ENCODE data around the gene RNF167. TPM values are rescaled to one million over a fixed set of nuclear protein-coding genes. Genes with fewer than 3 reads are reported as not detected.

Gene RNF167
- total and polyA plus RNA-seq, 12 donors, result 65.0 to 202 (median 85.5) TPM

GRCh38 chr17:4949321-4950074, 9.4 kb downstream of the RNF167 start:
- Histone ChIP-seq H3K27ac (peak overlapping the region; percentile 89 to 100 (median 99)), H3K27me3 (no peaks in the 10 kb centered on the region), H3K36me3 (peaks cover 0 to 30% (median 5%) of the 10 kb centered on the region in 9 donors), H3K4me1 (peaks cover 18 to 70% (median 47%) of the 10 kb centered on the region in 9 donors), H3K9me3 (no peaks in the 10 kb centered on the region), H3K4me3 (peak overlapping the region; percentile 32 to 100 (median 98))
- ATAC-seq (peak; percentile 10 to 28 (median 16)), DNase-seq (peak; percentile 75 to 76)
- TF ChIP-seq CTCF (IDR thresholded peaks at IDR 0.05), result no peak
- intact Hi-C loops (cut with DNase I), result loop anchor here in 7 of 10 donors (1.0 to 5.0 kb wide), 6 partner anchors 17 to 48 kb away; partner anchors contain the start of genes SPAG7 (in 5 of the 7), CAMTA2 (in 1 of the 7), INCA1 (in 1 of the 7) and KIF1C (in 1 of the 7)
- 0 to 1% methylated on average over 67 to 75 of the region's 75 CpGs for WGBS, 2 donors

GRCh38 chr17:4950075-4950745, 10.1 kb downstream of the RNF167 start:
- Histone ChIP-seq H3K27me3 (no peaks in the 10 kb centered on the region), H3K4me1 (peaks cover 15 to 63% (median 40%) of the 10 kb centered on the region in 9 donors), H3K9me3 (no peaks in the 10 kb centered on the region), H3K36me3 (peaks cover 0 to 23% (median 8%) of the 10 kb centered on the region in 9 donors), H3K27ac (peak overlapping the region; percentile 89 to 100 (median 99)), H3K4me3 (peak overlapping the region in 9 of 10 donors; percentile 67 to 100 (median 98))
- peak; percentile 70 to 82 for DNase-seq
- TF ChIP-seq CTCF (IDR thresholded peaks at IDR 0.05), result no peak
- intact Hi-C loops (cut with DNase I), result loop anchor here in 2 of 10 donors (1.0 kb wide), 2 partner anchors 16 to 17 kb away; partner anchors contain the start of gene SPAG7 (in 1 of the 2)
- ATAC-seq, result peak in 6 of 8 donors; percentile 10 to 53 (median 36)
- WGBS, 2 donors, result 3 to 5% methylated on average over 32 to 52 of the region's 52 CpGs

GRCh38 chr17:4950746-4951204, 10.7 kb downstream of the RNF167 start, which contains the start of gene ENO3:
ENO3 (plus strand) TSS chr17:4951119; CDS start chr17:4951830, 711 bp downstream.
- Histone ChIP-seq H3K27ac (peak within 1 kb of the TSS; percentile 89 to 100 (median 99)), H3K9me3 (no peaks in the 10 kb centered on the region), H3K4me3 (peak within 1 kb of the TSS in 9 of 10 donors; percentile 67 to 100 (median 98)), H3K27me3 (no peaks in the 10 kb centered on the region), H3K4me1 (peaks cover 11 to 58% (median 35%) of the 10 kb centered on the region in 9 donors), H3K36me3 (peaks cover 0 to 17% (median 9%) of the 10 kb centered on the region in 9 donors)
- no peak for TF ChIP-seq CTCF (IDR thresholded peaks at IDR 0.05)
- 30 to 35% methylated on average over 7 of the region's 7 CpGs for WGBS, 2 donors
- intact Hi-C loops (cut with DNase I), result loop anchor here in 2 of 10 donors (1.0 kb wide), 2 partner anchors 16 to 17 kb away; partner anchors contain the start of gene SPAG7 (in 1 of the 2)
- DNase-seq, result peak in 1 of 2 donors; percentile 64
- ATAC-seq, result peak in 3 of 8 donors; percentile 22 to 48 (median 37)

GRCh38 chr17:4951486-4951885, 11.4 kb downstream of the RNF167 start:
- Histone ChIP-seq H3K36me3 (peaks cover 0 to 10% (median 2%) of the 10 kb centered on the region in 9 donors), H3K4me1 (peaks cover 7 to 58% (median 27%) of the 10 kb centered on the region in 9 donors), H3K9me3 (no peaks in the 10 kb centered on the region), H3K27me3 (no peaks in the 10 kb centered on the region), H3K4me3 (peak overlapping the region in 9 of 10 donors; percentile 67 to 100 (median 98)), H3K27ac (peak overlapping the region; percentile 89 to 100 (median 99))
- no peak for TF ChIP-seq CTCF (IDR thresholded peaks at IDR 0.05)
- ATAC-seq (peak in 2 of 8 donors; percentile 5 to 13), DNase-seq (no peak)
- intact Hi-C loops (cut with DNase I), result no loop called here
- WGBS, 2 donors, result 53 to 59% methylated on average over 3 of the region's 3 CpGs

Measured in heart right ventricle (tissue), 16 donors.